Lower lobe of right lung (tissue), 2 donors: ENCODE data around the gene RCAN3. TPM values are rescaled to one million over a fixed set of nuclear protein-coding genes. Genes with fewer than 3 reads are reported as not detected.
"Not testable (repeated sequence)": the region's sequence is repeated elsewhere in the genome, so short reads cannot be mapped to it uniquely, and the experiment has no call there.

Source experiments
- ATAC-seq, 2 donors: fragments of 200-7000 bp; cut with Tn5 transposase; one replicate each; pipeline ENCODE4 v1.9.1; 2020 to 2022; ENCODE audit warnings: mild to moderate bottlenecking in 2 of 2, moderate library complexity in 2 of 2
- DNase-seq: peaks from one replicate; pipeline ENCODE4 v3.0.0-alpha.2; 2020
- H3K27ac ChIP-seq: fragments of 200-600 bp; one replicate; pipeline ENCODE4 v1.8.0; 2022
- H3K27me3 ChIP-seq: fragments of 200-600 bp; one replicate; pipeline ENCODE4 v1.8.0; 2022; ENCODE audit warnings: low read depth
- H3K36me3 ChIP-seq: fragments of 200-600 bp; one replicate; pipeline ENCODE4 v1.8.0; 2022; ENCODE audit warnings: mild to moderate bottlenecking
- H3K4me1 ChIP-seq: fragments of 200-600 bp; one replicate; pipeline ENCODE4 v1.8.0; 2022
- H3K4me3 ChIP-seq: fragments of 200-600 bp; one replicate; pipeline ENCODE4 v1.8.0; 2022; ENCODE audit warnings: mild to moderate bottlenecking
- H3K9me3 ChIP-seq: fragments of 200-600 bp; one replicate; pipeline ENCODE4 v1.8.0; 2022
- CTCF ChIP-seq: fragments of 200-600 bp; IDR thresholded peaks from one replicate; pipeline ENCODE4 v1.8.0; 2022; ENCODE audit warnings: antibody characterized with exemption, mild to moderate bottlenecking
- intact Hi-C: fragments of 100-400 bp; cut with DNase I; formaldehyde crosslinking; loops from one replicate; pipeline ENCODE4 v1.11.0; 2022
- total RNA-seq: library from RNA; stranded (reverse); fragmentation: NEBNext Ultra II Directional; extraction: Animal tissue kit (Norgen Biotek cat#: 25700); gene quantifications from one replicate; pipeline ENCODE4 v1.2.1, GENCODE V29; 2021
- donor health status: DM: no; HTN: yes; CAD: no; lungs with severe emphysema.

Gene RCAN3
- total RNA-seq, 1 donor from 2014 or later = 16.7 TPM

- DNase-seq (no peak), ATAC-seq (no peak)
- no peaks in the 10 kb centered on the region for H3K27me3 ChIP-seq
- TF ChIP-seq CTCF = no peak
- H3K36me3 ChIP-seq = no peaks in the 10 kb centered on the region
- H3K4me3 ChIP-seq = no peak overlapping the region
- H3K4me1 ChIP-seq = no peaks in the 10 kb centered on the region
- intact Hi-C loops = no loop called here
- no peaks in the 10 kb centered on the region for H3K9me3 ChIP-seq
- H3K27ac ChIP-seq = no peak overlapping the region
These were observed 45.4 kb downstream of the RCAN3 start for GRCh38 chr1:24548070-24548469.

- H3K27me3 ChIP-seq, H3K4me3 ChIP-seq, H3K9me3 ChIP-seq, H3K36me3 ChIP-seq, ATAC-seq, DNase-seq, H3K4me1 ChIP-seq, H3K27ac ChIP-seq, intact Hi-C loops: not testable (repeated sequence)
These were observed 46.6 kb downstream of the RCAN3 start for GRCh38 chr1:24549210-24549609.

GRCh38 chr1:24551290-24551959 is 48.8 kb downstream of the RCAN3 start:
- H3K9me3 ChIP-seq = no peaks in the 10 kb centered on the region
- no peak for TF ChIP-seq CTCF
- ATAC-seq (no peak), DNase-seq (no peak)
- no peak overlapping the region for H3K27ac ChIP-seq
- H3K4me3 ChIP-seq = no peak overlapping the region
- H3K4me1 ChIP-seq = no peaks in the 10 kb centered on the region
- H3K36me3 ChIP-seq = no peaks in the 10 kb centered on the region
- H3K27me3 ChIP-seq = peaks cover 21% of the 10 kb centered on the region
- intact Hi-C loops = no loop called here

GRCh38 chr1:24551960-24552571 is 49.4 kb downstream of the RCAN3 start:
- Histone ChIP-seq H3K4me1 (no peaks in the 10 kb centered on the region), H3K9me3 (no peaks in the 10 kb centered on the region), H3K27me3 (peaks cover 23% of the 10 kb centered on the region), H3K27ac (no peak overlapping the region), H3K36me3 (no peaks in the 10 kb centered on the region), H3K4me3 (no peak overlapping the region)
- no peak for DNase-seq
- no peak for TF ChIP-seq CTCF
- no peak for ATAC-seq
- intact Hi-C loops = no loop called here

GRCh38 chr1:24553931-24554330 is 51.3 kb downstream of the RCAN3 start:
- no peak for ATAC-seq
- no peak overlapping the region for H3K27ac ChIP-seq
- no peaks in the 10 kb centered on the region for H3K36me3 ChIP-seq
- peaks cover 23% of the 10 kb centered on the region for H3K27me3 ChIP-seq
- H3K9me3 ChIP-seq = no peaks in the 10 kb centered on the region
- no peak for DNase-seq
- no peak for TF ChIP-seq CTCF
- peaks cover 15% of the 10 kb centered on the region for H3K4me1 ChIP-seq
- no peak overlapping the region for H3K4me3 ChIP-seq
- intact Hi-C loops = no loop called here

GRCh38 chr1:24554714-24555113 is 52.1 kb downstream of the RCAN3 start:
- intact Hi-C loops = no loop called here
- ATAC-seq (no peak), DNase-seq (no peak)
- Histone ChIP-seq H3K27me3 (peaks cover 23% of the 10 kb centered on the region), H3K27ac (no peak overlapping the region), H3K4me1 (peaks cover 22% of the 10 kb centered on the region), H3K36me3 (no peaks in the 10 kb centered on the region), H3K9me3 (no peaks in the 10 kb centered on the region), H3K4me3 (no peak overlapping the region)
- no peak for TF ChIP-seq CTCF
